SK-N-SH (cell line): ENCODE data around the gene CACNA1E. TPM values are rescaled to one million over a fixed set of nuclear protein-coding genes. Genes with fewer than 3 reads are reported as not detected.

Experiments
- CTCF ChIA-PET: fragments of 300-600, 350-600 bp; formaldehyde crosslinking; extraction: SDS; loops from one replicate; lab custom pipeline; 2021; lab: Yijun Ruan, JAX
- POLR2A ChIA-PET: fragments of 350-600 bp; sonication (Branson Sonifier 250); formaldehyde crosslinking; extraction: SDS; loops from one replicate; lab custom pipeline; 2020; ENCODE audit warnings: antibody characterized with exemption, inconsistent platforms; lab: Yijun Ruan, JAX
- DNase-seq: peaks from one replicate; pipeline ENCODE4 v3.0.0; 2012
- H2AFZ ChIP-seq: fragments of 200-600 bp; sonication (generic); 2 replicates; pipeline ENCODE4 v1.8.1; 2016; ENCODE audit warnings: antibody characterized with exemption, mild to moderate bottlenecking, low read depth
- H3F3A ChIP-seq: fragments of 200-600 bp; sonication (generic); replicated peaks from 2 replicates; pipeline ENCODE3; 2016; ENCODE audit warnings: antibody characterized with exemption, mild to moderate bottlenecking; ENCODE audit not compliant: insufficient read depth
- H3K27ac ChIP-seq, 2 experiments: fragments of 200-500 bp in 1 of 2; fragments of 200-600 bp in 1 of 2; sonication (Bioruptor generic) in 1 of 2; sonication (generic), shearing (Covaris generic) in 1 of 2; 2 replicates each; pipeline versions ENCODE4 v1.5.1 to v1.6.1; 2014 to 2016; ENCODE audit warnings: low read depth in 2 of 2, inconsistent platforms in 1 of 2, low read length in 1 of 2, mild to moderate bottlenecking in 1 of 2, mixed read lengths in 1 of 2
- H3K27me3 ChIP-seq: fragments of 200-600 bp; sonication (generic), shearing (Covaris generic); 2 replicates; pipeline ENCODE4 v1.6.1; 2016; ENCODE audit warnings: mixed run types; ENCODE audit not compliant: insufficient read depth
- H3K36me3 ChIP-seq, 2 experiments: fragments of 200-500 bp in 1 of 2; fragments of 200-600 bp in 1 of 2; sonication (Bioruptor generic) in 1 of 2; sonication (generic) in 1 of 2; replicated peaks in 1 of 2; 2 replicates each; pipeline versions ENCODE3 to v1.5.1; 2014 to 2016; ENCODE audit warnings: low read length in 1 of 2, mild to moderate bottlenecking in 1 of 2; ENCODE audit not compliant: insufficient read depth in 2 of 2, control insufficient read depth in 1 of 2
- H3K4me1 ChIP-seq, 2 experiments: fragments of 200-500 bp in 1 of 2; fragments of 200-600 bp in 1 of 2; sonication (Bioruptor generic) in 1 of 2; sonication (generic), shearing (Covaris generic) in 1 of 2; 2 replicates each; pipeline versions ENCODE4 v1.5.1 to v1.6.1; 2014 to 2016; ENCODE audit warnings: low read depth in 1 of 2, low read length in 1 of 2, mixed run types in 1 of 2; ENCODE audit not compliant: insufficient read depth in 2 of 2, control insufficient read depth in 1 of 2
- H3K4me2 ChIP-seq: fragments of 200-600 bp; sonication (generic), shearing (Covaris generic); 2 replicates; pipeline ENCODE4 v1.6.1; 2017; ENCODE audit warnings: mixed run types
- H3K4me3 ChIP-seq, 2 experiments: fragments of 200-500 bp in 1 of 2; fragments of 200-600 bp in 1 of 2; sonication (Bioruptor generic) in 1 of 2; sonication (generic), shearing (Covaris generic) in 1 of 2; 2 replicates each; pipeline versions ENCODE4 v1.5.1 to v1.8.1; 2014 to 2016; ENCODE audit warnings: low read depth in 2 of 2, inconsistent platforms in 1 of 2, low read length in 1 of 2, mild to moderate bottlenecking in 1 of 2, mixed read lengths in 1 of 2, moderate library complexity in 1 of 2
- H3K79me2 ChIP-seq: fragments of 200-600 bp; sonication (generic); 2 replicates; pipeline ENCODE4 v1.8.1; 2017; ENCODE audit warnings: mild to moderate bottlenecking; ENCODE audit not compliant: insufficient read depth
- H3K9ac ChIP-seq: fragments of 200-600 bp; sonication (generic); 2 replicates; pipeline ENCODE4 v1.6.1; 2017; ENCODE audit warnings: mixed run types
- H3K9me2 ChIP-seq: fragments of 200-600 bp; sonication (generic); 2 replicates; pipeline ENCODE4 v1.6.1; 2017; ENCODE audit warnings: mixed run types
- H3K9me3 ChIP-seq: fragments of 200-600 bp; sonication (generic); 2 replicates; pipeline ENCODE4 v1.6.1; 2017; ENCODE audit warnings: mixed run types, mild to moderate bottlenecking, moderate library complexity
- H4K20me1 ChIP-seq: fragments of 200-600 bp; sonication (generic); 2 replicates; pipeline ENCODE4 v1.6.1; 2017; ENCODE audit warnings: mild to moderate bottlenecking, mixed run types; ENCODE audit not compliant: insufficient read depth
- CHD2 ChIP-seq: fragments of 150-350 bp; IDR thresholded peaks from 2 replicates; pipeline ENCODE4 v1.6.1; 2018; ENCODE audit warnings: low read length; ENCODE audit not compliant: partially characterized antibody
- EP300 ChIP-seq, 2 experiments: IDR thresholded peaks; 2 replicates each; pipeline versions ENCODE4 v1.4.0 to v1.6.1; 2012; ENCODE audit warnings: borderline replicate concordance in 1 of 2, low read depth in 1 of 2, low read length in 1 of 2
- EZH2phosphoT487 ChIP-seq: fragments of 200-600 bp; sonication (generic); IDR thresholded peaks from 2 replicates; pipeline ENCODE4 v1.6.1; 2017; ENCODE audit warnings: low read depth, mixed run types, mild to moderate bottlenecking, antibody characterized with exemption, moderate library complexity, borderline replicate concordance
- FOXJ3 ChIP-seq: sonication (generic); formaldehyde crosslinking; IDR thresholded peaks from 2 replicates; pipeline ENCODE4 v1.5.1; 2020; ENCODE audit warnings: mild to moderate bottlenecking, missing genetic modification reagents
- FOXM1 ChIP-seq: IDR thresholded peaks from 2 replicates; pipeline ENCODE4 v1.4.0; 2012; ENCODE audit warnings: low read depth, mild to moderate bottlenecking
- JUND ChIP-seq: IDR thresholded peaks from 2 replicates; pipeline ENCODE4 v1.4.0; 2012
- MEF2A ChIP-seq: IDR thresholded peaks from 2 replicates; pipeline ENCODE4 v1.4.0; 2012; ENCODE audit warnings: low read depth, borderline replicate concordance
- POLR2AphosphoS5 ChIP-seq: IDR thresholded peaks from 2 replicates; pipeline ENCODE4 v1.6.1; 2012; ENCODE audit warnings: low read depth, low read length
- RCOR1 ChIP-seq: fragments of 150-350 bp; IDR thresholded peaks from 2 replicates; pipeline ENCODE4 v1.6.1; 2017; ENCODE audit warnings: antibody characterized with exemption, low read length
- RXRA ChIP-seq: IDR thresholded peaks from 2 replicates; pipeline ENCODE4 v1.4.0; 2012; ENCODE audit warnings: low read depth, mild to moderate bottlenecking, borderline replicate concordance
- TEAD4 ChIP-seq: IDR thresholded peaks from 2 replicates; pipeline ENCODE4 v1.4.0; 2012; ENCODE audit warnings: mild to moderate bottlenecking, borderline replicate concordance; ENCODE audit not compliant: insufficient read depth
- WGBS: methylation state at CpG from one replicate; pipeline ENCODE4 v1.1.6; 2017; ENCODE audit warnings: low lambda C conversion rate; 5-methylcytosine and 5-hydroxymethylcytosine counted together
- polyA plus RNA-seq, 3 experiments: library from polyadenylated mRNA; depleted of rRNA; stranded (reverse); fragments of >200 nt; gene quantifications; 2 replicates each; pipeline ENCODE4 v1.2.3, GENCODE V29; 2012
- TF ChIP-seq, protein P1 (sequence below): IDR thresholded peaks from 2 replicates; pipeline ENCODE4 v1.4.0; 2012; ENCODE audit warnings: low read depth, borderline replicate concordance
- TF ChIP-seq, protein P2 (sequence below): IDR thresholded peaks from 2 replicates; pipeline ENCODE4 v1.6.1; 2012; ENCODE audit warnings: mild to moderate bottlenecking, low read depth, low read length, moderate library complexity
- TF ChIP-seq, protein P3 (sequence below): fragments of 150-350 bp; IDR thresholded peaks from 2 replicates; pipeline ENCODE4 v1.6.1; 2017; ENCODE audit warnings: antibody characterized with exemption, low read length, low read depth, borderline replicate concordance

Gene CACNA1E
- polyA plus RNA-seq, 1 of the 3 experiments (the other 2 are of a cell fraction) = not detected

DNA sequence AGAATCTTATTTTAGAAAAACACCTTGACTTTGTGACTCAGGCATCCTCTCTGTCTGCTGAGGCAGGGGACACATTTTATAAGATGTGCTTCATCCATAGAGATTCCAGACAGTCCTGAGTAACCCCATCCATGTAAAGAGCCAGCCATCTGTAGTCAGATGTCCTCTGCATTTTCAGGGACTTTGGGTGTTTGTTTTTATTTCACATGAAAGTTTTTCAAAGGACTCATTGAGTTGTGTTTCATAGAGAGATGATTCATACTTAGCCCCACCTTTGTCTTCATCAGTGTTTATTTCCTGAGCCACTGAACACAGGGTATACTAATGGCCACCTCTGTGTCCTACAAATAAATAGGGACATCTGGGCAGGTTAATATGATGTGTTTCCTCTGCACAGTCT, 280.4 kb downstream of the CACNA1E start:
- H4K20me1 ChIP-seq = no peaks in the 10 kb centered on the region
- H3F3A ChIP-seq = no peaks in the 10 kb centered on the region
- no peaks in the 10 kb centered on the region for H3K79me2 ChIP-seq
- H3K9ac ChIP-seq = no peak overlapping the region
- H3K36me3 ChIP-seq = no peaks in the 10 kb centered on the region
- CTCF ChIA-PET = no interaction called here
- POLR2A ChIA-PET = no interaction called here
- no peak overlapping the region for H3K4me3 ChIP-seq
- no peak for DNase-seq
- H3K9me3 ChIP-seq = no peaks in the 10 kb centered on the region; the same call in 1 of the 2 replicates
- TF ChIP-seq FOXJ3 (CRISPR knock-in tag) = no peak
- no peak for TF ChIP-seq EP300 (IDR thresholded peaks at IDR 0.05; ENCODE audit: borderline replicate concordance in 1 of 2, low read depth in 1 of 2, low read length in 1 of 2)
- TF ChIP-seq, protein P1, sequence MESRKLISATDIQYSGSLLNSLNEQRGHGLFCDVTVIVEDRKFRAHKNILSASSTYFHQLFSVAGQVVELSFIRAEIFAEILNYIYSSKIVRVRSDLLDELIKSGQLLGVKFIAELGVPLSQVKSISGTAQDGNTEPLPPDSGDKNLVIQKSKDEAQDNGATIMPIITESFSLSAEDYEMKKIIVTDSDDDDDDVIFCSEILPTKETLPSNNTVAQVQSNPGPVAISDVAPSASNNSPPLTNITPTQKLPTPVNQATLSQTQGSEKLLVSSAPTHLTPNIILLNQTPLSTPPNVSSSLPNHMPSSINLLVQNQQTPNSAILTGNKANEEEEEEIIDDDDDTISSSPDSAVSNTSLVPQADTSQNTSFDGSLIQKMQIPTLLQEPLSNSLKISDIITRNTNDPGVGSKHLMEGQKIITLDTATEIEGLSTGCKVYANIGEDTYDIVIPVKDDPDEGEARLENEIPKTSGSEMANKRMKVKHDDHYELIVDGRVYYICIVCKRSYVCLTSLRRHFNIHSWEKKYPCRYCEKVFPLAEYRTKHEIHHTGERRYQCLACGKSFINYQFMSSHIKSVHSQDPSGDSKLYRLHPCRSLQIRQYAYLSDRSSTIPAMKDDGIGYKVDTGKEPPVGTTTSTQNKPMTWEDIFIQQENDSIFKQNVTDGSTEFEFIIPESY = no peak
- no peak for TF ChIP-seq MEF2A
- no peaks in the 10 kb centered on the region for H3K9me2 ChIP-seq
- H3K27me3 ChIP-seq = no peaks in the 10 kb centered on the region
- H3K4me2 ChIP-seq = no peak overlapping the region
- H3K4me1 ChIP-seq = no peaks in the 10 kb centered on the region
- H3K27ac ChIP-seq = no peak overlapping the region
- H2AFZ ChIP-seq = no peak overlapping the region

DNA sequence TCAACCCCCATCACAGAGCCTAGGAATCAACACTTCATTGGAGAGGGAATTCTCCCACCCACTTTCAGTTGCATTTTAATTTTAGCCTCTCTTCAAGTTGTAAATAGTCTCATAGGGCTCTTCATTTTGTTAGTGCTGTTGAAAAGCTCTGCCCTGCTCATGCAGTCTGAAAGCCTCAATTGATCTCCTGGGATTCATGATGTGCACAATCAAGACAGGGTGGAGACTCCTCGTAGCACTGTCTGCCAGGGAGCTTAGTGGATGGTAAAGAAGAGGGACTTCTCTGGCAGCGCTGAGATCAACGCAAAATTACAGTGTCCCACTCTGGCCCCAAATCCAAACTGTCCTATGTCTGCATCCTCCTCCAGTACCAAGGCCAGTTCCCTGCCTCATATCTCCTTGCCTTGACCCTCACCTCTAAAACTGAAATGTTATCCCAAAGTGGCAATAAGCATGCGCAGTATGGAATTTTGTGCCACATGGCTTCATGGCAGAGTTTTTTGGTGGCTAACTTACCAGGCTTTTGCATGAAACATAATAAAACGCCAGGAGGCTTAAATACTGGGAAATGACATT, 282.2 kb downstream of the CACNA1E start:
- H3K4me1 ChIP-seq = no peaks in the 10 kb centered on the region

More for the DNA sequence above, 282.2 kb downstream of the CACNA1E start:
- no peak overlapping the region for H3K4me3 ChIP-seq
- DNase-seq = no peak
- no peak overlapping the region for H2AFZ ChIP-seq
- H3K9me2 ChIP-seq = no peaks in the 10 kb centered on the region
- no peaks in the 10 kb centered on the region for H3K79me2 ChIP-seq
- ChIA-PET POLR2A (no interaction called here), CTCF (no interaction called here)
- H3F3A ChIP-seq = no peaks in the 10 kb centered on the region
- H3K27ac ChIP-seq = no peak overlapping the region
- H3K27me3 ChIP-seq = no peaks in the 10 kb centered on the region
- TF ChIP-seq EZH2phosphoT487 (no peak), TEAD4 (no peak), JUND (no peak), CHD2 (no peak), RCOR1 (no peak), FOXM1 (no peak), POLR2AphosphoS5 (no peak), FOXJ3 (CRISPR knock-in tag) (no peak), RXRA (no peak)
- TF ChIP-seq, protein P2, sequence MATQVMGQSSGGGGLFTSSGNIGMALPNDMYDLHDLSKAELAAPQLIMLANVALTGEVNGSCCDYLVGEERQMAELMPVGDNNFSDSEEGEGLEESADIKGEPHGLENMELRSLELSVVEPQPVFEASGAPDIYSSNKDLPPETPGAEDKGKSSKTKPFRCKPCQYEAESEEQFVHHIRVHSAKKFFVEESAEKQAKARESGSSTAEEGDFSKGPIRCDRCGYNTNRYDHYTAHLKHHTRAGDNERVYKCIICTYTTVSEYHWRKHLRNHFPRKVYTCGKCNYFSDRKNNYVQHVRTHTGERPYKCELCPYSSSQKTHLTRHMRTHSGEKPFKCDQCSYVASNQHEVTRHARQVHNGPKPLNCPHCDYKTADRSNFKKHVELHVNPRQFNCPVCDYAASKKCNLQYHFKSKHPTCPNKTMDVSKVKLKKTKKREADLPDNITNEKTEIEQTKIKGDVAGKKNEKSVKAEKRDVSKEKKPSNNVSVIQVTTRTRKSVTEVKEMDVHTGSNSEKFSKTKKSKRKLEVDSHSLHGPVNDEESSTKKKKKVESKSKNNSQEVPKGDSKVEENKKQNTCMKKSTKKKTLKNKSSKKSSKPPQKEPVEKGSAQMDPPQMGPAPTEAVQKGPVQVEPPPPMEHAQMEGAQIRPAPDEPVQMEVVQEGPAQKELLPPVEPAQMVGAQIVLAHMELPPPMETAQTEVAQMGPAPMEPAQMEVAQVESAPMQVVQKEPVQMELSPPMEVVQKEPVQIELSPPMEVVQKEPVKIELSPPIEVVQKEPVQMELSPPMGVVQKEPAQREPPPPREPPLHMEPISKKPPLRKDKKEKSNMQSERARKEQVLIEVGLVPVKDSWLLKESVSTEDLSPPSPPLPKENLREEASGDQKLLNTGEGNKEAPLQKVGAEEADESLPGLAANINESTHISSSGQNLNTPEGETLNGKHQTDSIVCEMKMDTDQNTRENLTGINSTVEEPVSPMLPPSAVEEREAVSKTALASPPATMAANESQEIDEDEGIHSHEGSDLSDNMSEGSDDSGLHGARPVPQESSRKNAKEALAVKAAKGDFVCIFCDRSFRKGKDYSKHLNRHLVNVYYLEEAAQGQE = no peak
- TF ChIP-seq, protein P3, sequence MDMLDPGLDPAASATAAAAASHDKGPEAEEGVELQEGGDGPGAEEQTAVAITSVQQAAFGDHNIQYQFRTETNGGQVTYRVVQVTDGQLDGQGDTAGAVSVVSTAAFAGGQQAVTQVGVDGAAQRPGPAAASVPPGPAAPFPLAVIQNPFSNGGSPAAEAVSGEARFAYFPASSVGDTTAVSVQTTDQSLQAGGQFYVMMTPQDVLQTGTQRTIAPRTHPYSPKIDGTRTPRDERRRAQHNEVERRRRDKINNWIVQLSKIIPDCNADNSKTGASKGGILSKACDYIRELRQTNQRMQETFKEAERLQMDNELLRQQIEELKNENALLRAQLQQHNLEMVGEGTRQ = no peak
- no peaks in the 10 kb centered on the region for H3K36me3 ChIP-seq
- 19% methylated on average over 3 of the region's 5 CpGs for WGBS
- H3K9ac ChIP-seq = no peak overlapping the region
- no peaks in the 10 kb centered on the region; the same call in 1 of the 2 replicates for H3K9me3 ChIP-seq
- H3K4me2 ChIP-seq = no peak overlapping the region
- no peaks in the 10 kb centered on the region for H4K20me1 ChIP-seq
